NB4 (cell line): ENCODE measurements around the gene GAL3ST1.

ENCODE experiments used
- DNase-seq: peaks from one replicate; pipeline ENCODE4 v3.0.0; 2010; ENCODE audit warnings: low read depth
- H3K4me3 ChIP-seq: one replicate; pipeline ENCODE4 v1.5.1; 2011; ENCODE audit warnings: mild to moderate bottlenecking, low read depth, low read length, moderate library complexity
- CTCF ChIP-seq: IDR thresholded peaks from one replicate; pipeline ENCODE4 v1.5.1; 2012; ENCODE audit warnings: low read depth, low read length
- MAX ChIP-seq: IDR thresholded peaks from 2 replicates; pipeline ENCODE4 v1.6.1; 2011; ENCODE audit warnings: low read depth, low read length
- MYC ChIP-seq: IDR thresholded peaks from 2 replicates; pipeline ENCODE4 v1.6.1; 2011; ENCODE audit warnings: low read depth, low read length
- POLR2A ChIP-seq: IDR thresholded peaks from 2 replicates; pipeline ENCODE4 v1.6.1; 2011; ENCODE audit warnings: mild to moderate bottlenecking; ENCODE audit not compliant: insufficient read length; ENCODE audit errors: extremely low read depth

The GAL3ST1 gene

DNA sequence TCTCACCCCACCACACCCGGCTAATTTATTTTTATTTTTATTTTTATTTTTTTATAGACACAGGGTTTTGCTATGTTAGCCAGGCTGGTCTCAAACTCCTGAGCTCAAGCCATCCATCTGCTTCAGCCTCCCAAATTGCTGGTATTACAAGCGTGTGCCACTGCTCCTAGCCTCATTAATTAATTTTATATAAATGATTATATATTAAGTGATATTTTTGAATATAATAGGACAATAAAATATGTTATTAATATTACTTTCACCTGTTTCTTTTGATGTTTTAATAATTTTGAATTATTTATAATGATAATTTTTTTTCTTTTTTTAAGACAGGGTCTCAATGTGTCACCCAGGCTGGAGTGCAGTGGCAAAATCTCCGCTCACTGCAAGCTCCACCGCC, 66.8 kb downstream of the GAL3ST1 start:
- H3K4me3 ChIP-seq: no peak overlapping the region
- DNase-seq: no peak
- TF ChIP-seq CTCF: no peak
- no peak for TF ChIP-seq MAX
- no peak for TF ChIP-seq MYC
- TF ChIP-seq POLR2A: no peak

GRCh38 chr22:30506507-30506968, 67.9 kb downstream of the GAL3ST1 start:
- DNase-seq: no peak
- H3K4me3 ChIP-seq: no peak overlapping the region
- TF ChIP-seq CTCF: no peak
- no peak for TF ChIP-seq MYC
- TF ChIP-seq POLR2A: no peak
- no peak for TF ChIP-seq MAX
